ENCODE results near the gene OR2D3. TPM values are rescaled to one million over a fixed set of nuclear protein-coding genes. Genes with fewer than 3 reads are reported as not detected.

OR2D3 gene
- total RNA-seq, 2 donors from 2014 or later: not detected

Other genes starting within 250 kb of the OR2D3 start
- 100 to 1,000 TPM in 1 of 2 donors, 10 to 100 TPM in 1; 92.4 to 104 TPM for gene MRPL17, start 237.7 kb upstream of the OR2D3 start, total RNA-seq
- gene OR2AG2, start 149.0 kb upstream of the OR2D3 start, total RNA-seq: not detected
- not detected for gene OR2AG1, start 138.0 kb upstream of the OR2D3 start, total RNA-seq
- gene OR6A2, start 121.3 kb upstream of the OR2D3 start, total RNA-seq: under 1 TPM; 0.09 to 0.10 TPM
- not detected for gene OR10A5, start 75.3 kb upstream of the OR2D3 start, total RNA-seq
- under 1 TPM in 1 of 2 donors, not detected in 1; 0.10 TPM for gene OR10A2, start 57.9 kb upstream of the OR2D3 start, total RNA-seq
- not detected for gene OR10A4, start 44.4 kb upstream of the OR2D3 start, total RNA-seq
- gene OR2D2, start 28.5 kb upstream of the OR2D3 start, total RNA-seq: under 1 TPM in 1 of 2 donors, not detected in 1; 0.37 TPM
- 1 to 10 TPM; 1.5 to 1.8 TPM for gene ZNF215, start 5.4 kb downstream of the OR2D3 start, total RNA-seq
- not detected for gene ZNF214, start 99.3 kb downstream of the OR2D3 start, total RNA-seq
- under 1 TPM; 0.07 to 0.21 TPM for gene NLRP14, start 99.5 kb downstream of the OR2D3 start, total RNA-seq
- not detected for gene RBMXL2, start 168.0 kb downstream of the OR2D3 start, total RNA-seq